H1 (cell line): ENCODE data around the gene TMEM168. TPM values are rescaled to one million over a fixed set of nuclear protein-coding genes. Genes with fewer than 3 reads are reported as not detected.

Source experiments
- BRCA1 ChIP-seq: IDR thresholded peaks from 2 replicates; pipeline ENCODE4 v1.6.1; 2012; ENCODE audit warnings: low read depth, low read length, improper control_type of control experiment
- CHD1 ChIP-seq: IDR thresholded peaks from 2 replicates; pipeline ENCODE4 v1.6.1; 2012; ENCODE audit warnings: low read depth, low read length, improper control_type of control experiment
- POLR2AphosphoS5 ChIP-seq: IDR thresholded peaks from 2 replicates; pipeline ENCODE4 v1.6.1; 2011; ENCODE audit warnings: low read depth, low read length
- RAD21 ChIP-seq, 2 experiments: IDR thresholded peaks in 1 of 2; conservative IDR thresholded peaks in 1 of 2; 2 replicates each; pipeline ENCODE4 v1.6.1; 2011; ENCODE audit warnings: low read depth in 2 of 2, low read length in 2 of 2, improper control_type of control experiment in 1 of 2, inconsistent platforms in 1 of 2, mild to moderate bottlenecking in 1 of 2, moderate library complexity in 1 of 2
- RNF2 ChIP-seq: fragments of 200-900, 300-1000 bp; sonication (generic); IDR thresholded peaks from 2 replicates; pipeline ENCODE4 v1.7.1; 2016; ENCODE audit warnings: borderline replicate concordance, low read depth, mild to moderate bottlenecking, antibody characterized with exemption, low read length; ENCODE audit not compliant: poor library complexity, severe bottlenecking; ENCODE audit errors: missing control alignments
- SIN3A ChIP-seq, 2 experiments: IDR thresholded peaks in 1 of 2; conservative IDR thresholded peaks in 1 of 2; 2 replicates each; pipeline ENCODE4 v1.6.1; 2011 to 2012; ENCODE audit warnings: low read length in 2 of 2, improper control_type of control experiment in 1 of 2, low read depth in 1 of 2, mild to moderate bottlenecking in 1 of 2
- SP4 ChIP-seq: IDR thresholded peaks from 2 replicates; pipeline ENCODE4 v1.6.1; 2012; ENCODE audit warnings: low read length, inconsistent platforms
- polyA plus RNA-seq, 7 experiments: library from polyadenylated mRNA; depleted of rRNA in 3 of 7; stranded (reverse) in 5 of 7; unstranded in 2 of 7; fragments of >200 nt in 5 of 7; fragments of 200-250 nt in 2 of 7; gene quantifications; 1 replicate in 5 of 7; 2 replicates in 1 of 7; 4 replicates in 1 of 7; pipeline versions ENCODE4 v1.2.1 to v1.2.3, GENCODE V29; 2011 to 2013; ENCODE audit warnings: missing spikeins in 2 of 7, mixed read lengths in 2 of 7
- total RNA-seq: library from RNA; stranded (reverse); fragmentation: NEBNext Ultra II Directional; extraction: Animal tissue kit (Norgen Biotek cat#: 25700); gene quantifications from 2 replicates; pipeline ENCODE4 v1.2.1, GENCODE V29; 2021

Gene TMEM168
- total and polyA plus RNA-seq, 2 of the 8 experiments (the other 6 are each of a cell fraction or from before 2014, with no cell fraction given), result 8.9 to 11.1 TPM

- no peak for TF ChIP-seq RAD21 (IDR thresholded peaks at IDR 0.05 in 1 of 2, conservative IDR thresholded peaks at IDR 0.05 in 1 of 2; ENCODE audit: low read depth in 2 of 2, low read length in 2 of 2)
- TF ChIP-seq SIN3A (conservative IDR thresholded peaks at IDR 0.05 in 1 of 2, IDR thresholded peaks at IDR 0.05 in 1 of 2; ENCODE audit: low read depth in 1 of 2, low read length in 2 of 2), result no peak
- TF ChIP-seq POLR2AphosphoS5, result no peak
- no peak for TF ChIP-seq BRCA1
- no peak for TF ChIP-seq SP4
- no peak for TF ChIP-seq CHD1
- TF ChIP-seq RNF2, result no peak
These were observed 37.6 kb downstream of the TMEM168 start (continued) for GRCh38 chr7:112752576-112752975.
